ENCODE results near the gene STK32B. TPM values are rescaled to one million over a fixed set of nuclear protein-coding genes. Genes with fewer than 3 reads are reported as not detected.

STK32B gene
- total RNA-seq, 1 experiment from 2014 or later = 11.6 TPM

DNA sequence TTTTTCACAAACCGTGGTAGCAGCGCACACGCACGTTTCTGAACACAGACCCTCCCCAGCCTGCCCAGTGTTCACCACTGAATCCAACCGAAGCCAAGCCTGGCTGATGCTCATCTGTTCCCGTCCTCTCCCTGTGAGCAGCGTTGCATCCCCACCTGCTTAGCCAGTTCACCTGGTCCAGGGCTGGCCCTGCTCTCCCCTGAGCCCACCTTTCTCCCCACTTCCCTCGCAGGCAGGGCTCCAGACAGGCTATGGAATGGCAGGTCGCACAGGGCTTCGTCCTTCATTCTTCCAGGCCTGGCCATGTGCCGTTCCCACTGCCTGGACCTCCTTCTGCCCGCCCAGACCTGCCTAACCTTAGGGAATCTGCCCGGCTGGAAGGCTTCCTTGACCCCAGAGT, 410.2 kb downstream of the STK32B start:
- H3K4me1 ChIP-seq (ENCODE audit: control insufficient read depth, insufficient read depth, low read length) = no peaks in the 10 kb centered on the region
- no TSS peak for BruUV-seq (replicated peaks)
- ATAC-seq (no peak), DNase-seq (ENCODE audit: low read depth, low spot score) (no peak)
- no peak overlapping the region for H3K27ac ChIP-seq (ENCODE audit: low read length)
- no peaks in the 10 kb centered on the region for H3K9me3 ChIP-seq (ENCODE audit: control insufficient read depth, insufficient read depth, low read depth, low read length)
- no peaks in the 10 kb centered on the region for H3K36me3 ChIP-seq (ENCODE audit: control insufficient read depth, insufficient read depth, low read length)
- no peak overlapping the region for H3K4me3 ChIP-seq (ENCODE audit: low read depth in 2 of 2, low read length in 2 of 2)
- intact Hi-C loops (cut with micrococcal nuclease; ENCODE audit: unreplicated experiment) (no loop called here), in situ Hi-C loops (cut with HindIII; ENCODE audit: low pct_unique_long_range_greater_than_20kb, low sequenced_read_pairs) (no loop called here)
- TF ChIP-seq POLR2AphosphoS5 (IDR thresholded peaks at IDR 0.05; ENCODE audit: low read depth, low read length) (no peak), TCF7L2 (IDR thresholded peaks at IDR 0.05; ENCODE audit: low read depth, low read length) (no peak), SIN3A (IDR thresholded peaks at IDR 0.05; ENCODE audit: borderline replicate concordance, insufficient read depth, low read depth, low read length) (no peak)
- TF ChIP-seq, protein P1, sequence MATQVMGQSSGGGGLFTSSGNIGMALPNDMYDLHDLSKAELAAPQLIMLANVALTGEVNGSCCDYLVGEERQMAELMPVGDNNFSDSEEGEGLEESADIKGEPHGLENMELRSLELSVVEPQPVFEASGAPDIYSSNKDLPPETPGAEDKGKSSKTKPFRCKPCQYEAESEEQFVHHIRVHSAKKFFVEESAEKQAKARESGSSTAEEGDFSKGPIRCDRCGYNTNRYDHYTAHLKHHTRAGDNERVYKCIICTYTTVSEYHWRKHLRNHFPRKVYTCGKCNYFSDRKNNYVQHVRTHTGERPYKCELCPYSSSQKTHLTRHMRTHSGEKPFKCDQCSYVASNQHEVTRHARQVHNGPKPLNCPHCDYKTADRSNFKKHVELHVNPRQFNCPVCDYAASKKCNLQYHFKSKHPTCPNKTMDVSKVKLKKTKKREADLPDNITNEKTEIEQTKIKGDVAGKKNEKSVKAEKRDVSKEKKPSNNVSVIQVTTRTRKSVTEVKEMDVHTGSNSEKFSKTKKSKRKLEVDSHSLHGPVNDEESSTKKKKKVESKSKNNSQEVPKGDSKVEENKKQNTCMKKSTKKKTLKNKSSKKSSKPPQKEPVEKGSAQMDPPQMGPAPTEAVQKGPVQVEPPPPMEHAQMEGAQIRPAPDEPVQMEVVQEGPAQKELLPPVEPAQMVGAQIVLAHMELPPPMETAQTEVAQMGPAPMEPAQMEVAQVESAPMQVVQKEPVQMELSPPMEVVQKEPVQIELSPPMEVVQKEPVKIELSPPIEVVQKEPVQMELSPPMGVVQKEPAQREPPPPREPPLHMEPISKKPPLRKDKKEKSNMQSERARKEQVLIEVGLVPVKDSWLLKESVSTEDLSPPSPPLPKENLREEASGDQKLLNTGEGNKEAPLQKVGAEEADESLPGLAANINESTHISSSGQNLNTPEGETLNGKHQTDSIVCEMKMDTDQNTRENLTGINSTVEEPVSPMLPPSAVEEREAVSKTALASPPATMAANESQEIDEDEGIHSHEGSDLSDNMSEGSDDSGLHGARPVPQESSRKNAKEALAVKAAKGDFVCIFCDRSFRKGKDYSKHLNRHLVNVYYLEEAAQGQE (IDR thresholded peaks at IDR 0.05; ENCODE audit: insufficient read depth in 1 of 2, low read depth in 2 of 2, low read length in 1 of 2) = no peak
- TF ChIP-seq, protein P2, sequence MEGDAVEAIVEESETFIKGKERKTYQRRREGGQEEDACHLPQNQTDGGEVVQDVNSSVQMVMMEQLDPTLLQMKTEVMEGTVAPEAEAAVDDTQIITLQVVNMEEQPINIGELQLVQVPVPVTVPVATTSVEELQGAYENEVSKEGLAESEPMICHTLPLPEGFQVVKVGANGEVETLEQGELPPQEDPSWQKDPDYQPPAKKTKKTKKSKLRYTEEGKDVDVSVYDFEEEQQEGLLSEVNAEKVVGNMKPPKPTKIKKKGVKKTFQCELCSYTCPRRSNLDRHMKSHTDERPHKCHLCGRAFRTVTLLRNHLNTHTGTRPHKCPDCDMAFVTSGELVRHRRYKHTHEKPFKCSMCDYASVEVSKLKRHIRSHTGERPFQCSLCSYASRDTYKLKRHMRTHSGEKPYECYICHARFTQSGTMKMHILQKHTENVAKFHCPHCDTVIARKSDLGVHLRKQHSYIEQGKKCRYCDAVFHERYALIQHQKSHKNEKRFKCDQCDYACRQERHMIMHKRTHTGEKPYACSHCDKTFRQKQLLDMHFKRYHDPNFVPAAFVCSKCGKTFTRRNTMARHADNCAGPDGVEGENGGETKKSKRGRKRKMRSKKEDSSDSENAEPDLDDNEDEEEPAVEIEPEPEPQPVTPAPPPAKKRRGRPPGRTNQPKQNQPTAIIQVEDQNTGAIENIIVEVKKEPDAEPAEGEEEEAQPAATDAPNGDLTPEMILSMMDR (IDR thresholded peaks at IDR 0.05) = no peak
- CTCF ChIA-PET = interaction anchor here (0.5 kb wide), 1 partner anchor 425 kb away, joined by 4 read pairs; no protein-coding TSS in a partner anchor
- POLR2A ChIA-PET = no interaction called here
- no peaks in the 10 kb centered on the region for H3K27me3 ChIP-seq (ENCODE audit: control insufficient read depth, insufficient read depth, low read length)

DNA sequence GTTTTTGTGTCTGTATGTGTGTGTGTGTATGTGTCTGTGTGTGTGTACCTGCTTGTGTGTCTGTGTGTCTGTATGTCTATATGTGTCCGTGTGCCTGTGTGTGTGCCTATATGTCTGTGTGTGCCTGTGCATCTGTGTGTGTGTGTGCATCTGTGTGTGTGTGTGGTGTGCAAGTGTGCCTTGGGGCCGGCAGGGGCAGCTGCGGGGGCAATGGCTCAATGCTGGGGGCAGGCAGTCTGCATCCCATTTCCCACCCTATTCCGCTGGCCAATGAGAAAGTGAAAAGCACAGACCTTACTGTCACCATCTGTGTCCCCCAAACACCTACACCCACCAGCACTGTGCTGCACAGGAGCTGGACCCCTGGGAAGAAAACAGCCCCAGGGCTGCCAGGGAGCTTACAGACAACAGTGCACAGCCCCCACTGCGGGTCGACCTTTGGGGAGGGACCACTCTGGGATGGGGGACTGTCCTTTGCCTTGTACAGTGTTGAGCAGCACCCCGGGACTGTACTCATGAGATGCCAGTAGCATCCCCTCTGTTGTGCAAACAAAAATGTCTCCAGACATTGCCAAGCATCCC, 411.1 kb downstream of the STK32B start:
- Histone ChIP-seq H3K4me1 (ENCODE audit: control insufficient read depth, insufficient read depth, low read length) (no peaks in the 10 kb centered on the region), H3K9me3 (ENCODE audit: control insufficient read depth, insufficient read depth, low read depth, low read length) (no peaks in the 10 kb centered on the region), H3K27ac (ENCODE audit: low read length) (no peak overlapping the region), H3K4me3 (ENCODE audit: low read depth in 2 of 2, low read length in 2 of 2) (no peak overlapping the region), H3K27me3 (ENCODE audit: control insufficient read depth, insufficient read depth, low read length) (no peaks in the 10 kb centered on the region), H3K36me3 (ENCODE audit: control insufficient read depth, insufficient read depth, low read length) (no peaks in the 10 kb centered on the region)
- no TSS peak for BruUV-seq (replicated peaks)
- CTCF ChIA-PET = no interaction called here
- no peak for TF ChIP-seq TCF7L2 (IDR thresholded peaks at IDR 0.05; ENCODE audit: low read depth, low read length)
- TF ChIP-seq, protein P1 (IDR thresholded peaks at IDR 0.05; ENCODE audit: insufficient read depth in 1 of 2, low read depth in 2 of 2, low read length in 1 of 2) = no peak
- TF ChIP-seq, protein P2 (IDR thresholded peaks at IDR 0.05) = no peak
- TF ChIP-seq SIN3A (IDR thresholded peaks at IDR 0.05; ENCODE audit: borderline replicate concordance, insufficient read depth, low read depth, low read length) = no peak
- no peak for TF ChIP-seq POLR2AphosphoS5 (IDR thresholded peaks at IDR 0.05; ENCODE audit: low read depth, low read length)
- ATAC-seq (no peak), DNase-seq (ENCODE audit: low read depth, low spot score) (no peak)
- POLR2A ChIA-PET = no interaction called here
- in situ Hi-C loops (cut with HindIII; ENCODE audit: low pct_unique_long_range_greater_than_20kb, low sequenced_read_pairs) (no loop called here), intact Hi-C loops (cut with micrococcal nuclease; ENCODE audit: unreplicated experiment) (no loop called here)

All from Panc1 (cell line).